GM19395 (cell line): Measurements from ENCODE around the gene ELK4.

ENCODE experiments used
- ATAC-seq: cut with Tn5 transposase; IDR thresholded peaks from one replicate; pipeline ENCODE4 v1.9.1; 2021; ENCODE audit warnings: mild to moderate bottlenecking, moderate library complexity; ENCODE audit not compliant: unreplicated experiment

The ELK4 gene

GRCh38 chr1:205631768-205632668 lies at the start of gene ELK4:
TSS of gene ELK4 (minus strand) at chr1:205632011. CDS start at chr1:205623882, 8,129 bp downstream.
- ATAC-seq: peak; percentile 72

- ATAC-seq: no peak
Measured at GRCh38 chr1:205681364-205681763, 49.6 kb upstream of the ELK4 start.

- no peak for ATAC-seq
Measured at GRCh38 chr1:205680073-205680851, 48.5 kb upstream of the ELK4 start, which contains the start of gene SLC45A3. TSS of gene SLC45A3 (minus strand) at chr1:205680509. CDS start at chr1:205664656, 15,853 bp downstream.

- ATAC-seq: no peak
Measured at GRCh38 chr1:205678286-205679111, 46.7 kb upstream of the ELK4 start.

GRCh38 chr1:205677167-205677566 lies 45.4 kb upstream of the ELK4 start:
- no peak for ATAC-seq

GRCh38 chr1:205676597-205676996 lies 44.8 kb upstream of the ELK4 start:
- no peak for ATAC-seq

- no peak for ATAC-seq
Measured at GRCh38 chr1:205676002-205676401, 44.2 kb upstream of the ELK4 start.

GRCh38 chr1:205675247-205675646 lies 43.4 kb upstream of the ELK4 start:
- ATAC-seq: no peak

GRCh38 chr1:205672970-205673369 lies 41.2 kb upstream of the ELK4 start:
- no peak for ATAC-seq

GRCh38 chr1:205672395-205672889 lies 40.6 kb upstream of the ELK4 start:
- ATAC-seq: no peak

GRCh38 chr1:205670611-205671430 lies 39.0 kb upstream of the ELK4 start:
- no peak for ATAC-seq

GRCh38 chr1:205670150-205670446 lies 38.3 kb upstream of the ELK4 start:
- ATAC-seq: no peak

- ATAC-seq: no peak
Measured at GRCh38 chr1:205669341-205670149, 37.7 kb upstream of the ELK4 start.

GRCh38 chr1:205668951-205669340 lies 37.1 kb upstream of the ELK4 start:
- ATAC-seq: no peak

- no peak for ATAC-seq
Measured at GRCh38 chr1:205667909-205668643, 36.3 kb upstream of the ELK4 start.

GRCh38 chr1:205666372-205667166 lies 34.8 kb upstream of the ELK4 start:
- no peak for ATAC-seq

- no peak for ATAC-seq
Measured at GRCh38 chr1:205665201-205666045, 33.6 kb upstream of the ELK4 start.
